Gastrocnemius medialis (tissue), 4 donors: Measurements from ENCODE around the gene VMP1. TPM values are rescaled to one million over a fixed set of nuclear protein-coding genes. Genes with fewer than 3 reads are reported as not detected.

ENCODE experiments used
- ATAC-seq, 2 donors: fragments of 150-250 bp; one replicate each; pipeline ENCODE4 v1.9.1; 2016
- DNase-seq, 2 donors: peaks; one replicate each; pipeline ENCODE4 v3.0.0-alpha.2; 2019
- H3K27ac ChIP-seq, 4 donors: fragments of 200-600 bp; sonication (generic); 1 replicate in 1 of 4; 2 replicates in 3 of 4; pipeline ENCODE4 v1.5.1; 2016 to 2018; ENCODE audit warnings: mild to moderate bottlenecking in 2 of 4, moderate library complexity in 1 of 4
- H3K27me3 ChIP-seq, 3 donors: fragments of 200-600 bp; sonication (generic) in 2 of 3; 1 replicate in 1 of 3; 2 replicates in 2 of 3; pipeline versions ENCODE4 v1.5.1 to v1.6.0; 2016 to 2019; ENCODE audit warnings: mild to moderate bottlenecking in 1 of 3, moderate library complexity in 1 of 3
- H3K36me3 ChIP-seq, 2 donors: fragments of 200-600 bp; sonication (generic) in 1 of 2; one replicate each; pipeline ENCODE4 v1.5.1; 2017 to 2018
- H3K4me1 ChIP-seq, 2 donors: fragments of 200-600 bp; sonication (generic) in 1 of 2; one replicate each; pipeline ENCODE4 v1.5.1; 2016 to 2017; ENCODE audit warnings: mild to moderate bottlenecking in 2 of 2
- H3K4me3 ChIP-seq, 4 donors: fragments of 200-600 bp; sonication (generic) in 3 of 4; 1 replicate in 1 of 4; 2 replicates in 3 of 4; pipeline ENCODE4 v1.5.1; 2016 to 2019; ENCODE audit warnings: mild to moderate bottlenecking in 2 of 4
- H3K9me3 ChIP-seq, 3 donors: fragments of 200-600 bp; sonication (generic) in 2 of 3; 1 replicate in 1 of 3; 2 replicates in 2 of 3; pipeline ENCODE4 v1.5.1; 2016 to 2019
- POLR2A ChIP-seq, 2 donors: fragments of 450-650 bp; IDR thresholded peaks; one replicate each; pipeline ENCODE4 v1.6.1; 2017; ENCODE audit warnings: antibody characterized with exemption in 2 of 2, mild to moderate bottlenecking in 2 of 2, moderate library complexity in 2 of 2
- in situ Hi-C, 4 donors: fragments of 200-750 bp; cut with MboI; loops; one replicate each; pipeline versions ENCODE4 v1.15.0 to v1.8.0; 2017; ENCODE audit warnings: low sequenced_read_pairs in 4 of 4
- intact Hi-C: fragments of 100-400 bp; cut with DNase I; formaldehyde crosslinking; loops from one replicate; pipeline ENCODE4 v1.15.1; 2023; ENCODE audit warnings: low total_unique reads
- total RNA-seq, 4 donors: library from RNA; depleted of rRNA; stranded (reverse); fragments of >200 nt; gene quantifications; one replicate each; pipeline versions ENCODE4 v1.1.0 to v1.2.3, GENCODE V29; 2016
- TF ChIP-seq, protein P1 (sequence below), 5 experiments: fragments of 450-650 bp in 3 of 5; fragments of 200-600 bp in 2 of 5; sonication (generic) in 2 of 5; IDR thresholded peaks in 4 of 5; conservative IDR thresholded peaks in 1 of 5; 1 replicate in 4 of 5; 2 replicates in 1 of 5; pipeline ENCODE4 v1.5.1; 2016 to 2019; ENCODE audit warnings: antibody characterized with exemption in 5 of 5, mild to moderate bottlenecking in 3 of 5, moderate library complexity in 3 of 5

VMP1 gene
- total RNA-seq, 4 donors from 2014 or later: 39.2 to 55.0 (median 48.4) TPM

DNA sequence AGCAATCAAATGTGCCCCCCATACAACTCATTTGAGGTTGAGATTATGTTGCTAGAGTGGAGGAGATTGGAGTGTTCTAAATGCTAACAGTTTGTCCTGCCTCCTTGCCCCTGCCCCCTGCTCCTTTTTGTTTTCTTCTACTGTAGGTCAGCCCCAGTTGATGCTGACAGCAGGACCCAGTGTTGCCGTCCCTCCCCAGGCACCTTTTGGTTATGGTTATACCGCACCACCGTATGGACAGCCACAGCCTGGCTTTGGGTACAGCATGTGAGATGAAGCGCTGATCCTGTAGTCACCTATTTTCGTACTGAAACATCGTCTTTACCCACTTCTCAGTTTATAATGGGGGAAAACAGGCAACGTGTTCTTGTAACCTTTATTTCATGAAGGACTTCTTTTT lies 13.9 kb upstream of the VMP1 start:
- H3K27ac ChIP-seq: no peak overlapping the region
- in situ Hi-C loops (loop anchor here in 1 of 4 donors (25.0 kb wide), 1 partner anchor 369 kb away; no protein-coding TSS in a partner anchor), intact Hi-C loops (no loop called here)
- H3K27me3 ChIP-seq: no peaks in the 10 kb centered on the region
- H3K36me3 ChIP-seq: peaks cover 0 to 79% of the 10 kb centered on the region in 2 donors
- no peak overlapping the region for H3K4me3 ChIP-seq
- DNase-seq (no peak), ATAC-seq (no peak)
- TF ChIP-seq, protein P1, sequence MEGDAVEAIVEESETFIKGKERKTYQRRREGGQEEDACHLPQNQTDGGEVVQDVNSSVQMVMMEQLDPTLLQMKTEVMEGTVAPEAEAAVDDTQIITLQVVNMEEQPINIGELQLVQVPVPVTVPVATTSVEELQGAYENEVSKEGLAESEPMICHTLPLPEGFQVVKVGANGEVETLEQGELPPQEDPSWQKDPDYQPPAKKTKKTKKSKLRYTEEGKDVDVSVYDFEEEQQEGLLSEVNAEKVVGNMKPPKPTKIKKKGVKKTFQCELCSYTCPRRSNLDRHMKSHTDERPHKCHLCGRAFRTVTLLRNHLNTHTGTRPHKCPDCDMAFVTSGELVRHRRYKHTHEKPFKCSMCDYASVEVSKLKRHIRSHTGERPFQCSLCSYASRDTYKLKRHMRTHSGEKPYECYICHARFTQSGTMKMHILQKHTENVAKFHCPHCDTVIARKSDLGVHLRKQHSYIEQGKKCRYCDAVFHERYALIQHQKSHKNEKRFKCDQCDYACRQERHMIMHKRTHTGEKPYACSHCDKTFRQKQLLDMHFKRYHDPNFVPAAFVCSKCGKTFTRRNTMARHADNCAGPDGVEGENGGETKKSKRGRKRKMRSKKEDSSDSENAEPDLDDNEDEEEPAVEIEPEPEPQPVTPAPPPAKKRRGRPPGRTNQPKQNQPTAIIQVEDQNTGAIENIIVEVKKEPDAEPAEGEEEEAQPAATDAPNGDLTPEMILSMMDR (IDR thresholded peaks at IDR 0.05 in 4 of 5, conservative IDR thresholded peaks at IDR 0.05 in 1 of 5): no peak
- no peaks in the 10 kb centered on the region for H3K4me1 ChIP-seq
- no peaks in the 10 kb centered on the region for H3K9me3 ChIP-seq

DNA sequence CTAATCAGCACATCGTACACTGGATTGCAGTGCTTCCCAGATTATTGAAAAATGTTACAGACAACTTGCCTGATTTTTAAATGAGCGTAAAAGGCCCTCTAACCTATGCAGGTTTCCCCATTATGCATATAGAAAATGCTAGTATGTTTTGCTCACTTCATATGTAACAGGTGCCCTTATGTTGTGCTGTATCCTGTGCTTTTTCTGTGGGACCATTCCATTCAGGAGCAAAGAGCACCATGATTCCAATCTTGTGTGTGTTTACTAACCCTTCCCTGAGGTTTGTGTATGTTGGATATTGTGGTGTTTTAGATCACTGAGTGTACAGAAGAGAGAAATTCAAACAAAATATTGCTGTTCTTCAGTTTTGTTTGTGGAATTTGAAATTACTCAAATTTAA lies 13.1 kb upstream of the VMP1 start:
- DNase-seq (no peak), ATAC-seq (no peak)
- intact Hi-C loops (no loop called here), in situ Hi-C loops (loop anchor here in 1 of 4 donors (25.0 kb wide), 1 partner anchor 368 kb away; no protein-coding TSS in a partner anchor)
- Histone ChIP-seq H3K27ac (no peak overlapping the region), H3K9me3 (no peaks in the 10 kb centered on the region), H3K36me3 (peaks cover 0 to 79% of the 10 kb centered on the region in 2 donors), H3K4me3 (no peak overlapping the region), H3K27me3 (no peaks in the 10 kb centered on the region), H3K4me1 (no peaks in the 10 kb centered on the region)
- no peak for TF ChIP-seq POLR2A (IDR thresholded peaks at IDR 0.05)
- TF ChIP-seq, protein P1 (IDR thresholded peaks at IDR 0.05 in 4 of 5, conservative IDR thresholded peaks at IDR 0.05 in 1 of 5): no peak

DNA sequence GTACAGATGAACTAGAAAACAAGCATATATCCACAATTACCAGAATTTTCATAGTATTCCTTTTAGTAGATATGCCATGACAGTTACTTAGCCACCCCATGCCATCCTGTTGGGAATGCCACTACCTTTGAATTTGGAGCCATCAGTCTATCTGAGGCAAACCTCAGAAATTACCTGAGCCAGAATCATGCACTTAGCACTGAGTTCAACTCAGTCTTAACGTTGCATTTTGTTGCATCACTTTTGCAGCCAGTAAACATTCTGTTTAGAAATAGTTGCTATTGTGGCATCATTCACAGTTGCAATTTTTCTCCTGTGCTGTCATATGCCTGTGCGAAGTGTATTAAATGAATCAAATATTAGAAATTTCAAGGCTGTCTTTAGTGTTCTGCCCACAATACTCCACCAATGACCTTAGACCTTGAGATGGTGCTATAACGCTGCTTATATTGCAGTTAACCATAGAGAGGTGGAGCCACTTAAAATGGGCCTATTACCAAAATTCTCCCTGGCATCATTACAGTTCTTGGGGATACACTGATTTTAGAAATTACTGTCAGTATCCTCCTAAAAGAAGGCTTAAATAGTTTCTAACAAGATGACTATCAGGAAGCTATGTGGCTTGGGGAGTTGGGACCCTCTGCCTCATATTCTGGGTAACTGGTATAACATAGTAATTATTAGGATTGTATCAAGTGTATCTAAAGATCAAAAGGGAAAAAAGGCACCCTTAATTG lies 11.3 kb upstream of the VMP1 start:
- Histone ChIP-seq H3K27me3 (no peaks in the 10 kb centered on the region), H3K4me1 (no peaks in the 10 kb centered on the region), H3K9me3 (no peaks in the 10 kb centered on the region), H3K36me3 (peaks cover 0 to 74% of the 10 kb centered on the region in 2 donors), H3K4me3 (no peak overlapping the region), H3K27ac (no peak overlapping the region)
- TF ChIP-seq, protein P1 (IDR thresholded peaks at IDR 0.05 in 4 of 5, conservative IDR thresholded peaks at IDR 0.05 in 1 of 5): no peak
- TF ChIP-seq POLR2A (IDR thresholded peaks at IDR 0.05): no peak
- DNase-seq (no peak), ATAC-seq (no peak)
- intact Hi-C loops: no loop called here
- in situ Hi-C loops: loop anchor here in 1 of 4 donors (25.0 kb wide), 1 partner anchor 366 kb away; no protein-coding TSS in a partner anchor

DNA sequence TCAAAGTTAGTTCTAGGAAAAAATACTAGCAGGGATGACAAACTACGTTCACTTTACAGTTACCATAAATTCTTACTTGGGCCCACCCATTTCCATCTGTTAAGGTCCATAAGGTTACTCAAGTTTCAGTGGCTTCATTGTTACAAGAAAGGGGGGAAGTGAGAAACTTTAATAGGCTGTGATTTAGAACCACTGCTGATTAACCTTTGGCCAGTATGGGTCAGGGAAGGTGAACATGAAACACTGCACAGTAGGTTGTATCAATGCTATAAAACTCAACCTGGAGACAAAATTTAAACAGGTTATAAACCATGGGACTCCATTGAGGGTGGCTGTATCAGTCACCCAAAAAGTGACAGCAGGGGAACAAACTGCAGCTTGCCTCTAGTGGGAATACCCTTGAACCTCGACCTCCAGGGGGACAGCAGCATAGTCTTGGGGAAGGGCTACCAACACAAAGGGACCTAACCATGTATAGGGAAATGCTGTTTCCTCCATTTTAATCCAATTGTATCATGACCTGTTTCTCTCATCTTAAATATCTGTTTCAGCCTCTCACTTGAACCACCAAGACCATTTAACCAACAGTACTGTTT lies 10.7 kb upstream of the VMP1 start:
- no peak overlapping the region for H3K4me3 ChIP-seq
- ATAC-seq: no peak
- intact Hi-C loops: no loop called here
- H3K27ac ChIP-seq: no peak overlapping the region
- no peaks in the 10 kb centered on the region for H3K4me1 ChIP-seq
- in situ Hi-C loops: loop anchor here in 1 of 4 donors (25.0 kb wide), 1 partner anchor 366 kb away; no protein-coding TSS in a partner anchor
- peaks cover 0 to 68% of the 10 kb centered on the region in 2 donors for H3K36me3 ChIP-seq
- TF ChIP-seq, protein P1 (IDR thresholded peaks at IDR 0.05 in 4 of 5, conservative IDR thresholded peaks at IDR 0.05 in 1 of 5): no peak
- TF ChIP-seq POLR2A (IDR thresholded peaks at IDR 0.05): no peak
- H3K9me3 ChIP-seq: no peaks in the 10 kb centered on the region
- no peak for DNase-seq
- no peaks in the 10 kb centered on the region for H3K27me3 ChIP-seq
